K562 (cell line): Measurements from ENCODE around the gene CHTOP. TPM values are rescaled to one million over a fixed set of nuclear protein-coding genes. Genes with fewer than 3 reads are reported as not detected.

Experiments used
- BCL6 ChIP-seq: fragments of 250-450 bp; sonication (Bioruptor Pico); IDR thresholded peaks from 2 replicates; pipeline ENCODE4 v1.4.0; 2020
- BCOR ChIP-seq: fragments of 450-650 bp; IDR thresholded peaks from 2 replicates; pipeline ENCODE4 v1.6.1; 2016
- DIDO1 ChIP-seq: fragments of 450-650 bp; IDR thresholded peaks from 2 replicates; pipeline ENCODE4 v1.6.1; 2016; ENCODE audit warnings: low read depth, missing biosample characterization, missing genetic modification characterization
- ELK1 ChIP-seq: sonication (generic); formaldehyde crosslinking; IDR thresholded peaks from 2 replicates; pipeline ENCODE4 v1.8.1; 2022; ENCODE audit warnings: missing genetic modification reagents
- ELK3 ChIP-seq: fragments of 450-650 bp; formaldehyde crosslinking; IDR thresholded peaks from 2 replicates; pipeline ENCODE4 v1.4.0; 2020; ENCODE audit warnings: mild to moderate bottlenecking
- HBP1 ChIP-seq: fragments of 450-650 bp; formaldehyde crosslinking; IDR thresholded peaks from 2 replicates; pipeline ENCODE4 v1.4.0; 2022; ENCODE audit warnings: missing genetic modification characterization
- KAT7 ChIP-seq: sonication (generic); formaldehyde crosslinking; IDR thresholded peaks from 2 replicates; pipeline ENCODE4 v1.8.0; 2022; ENCODE audit warnings: missing genetic modification reagents, mild to moderate bottlenecking, borderline replicate concordance
- MLX ChIP-seq, 2 experiments: fragments of 450-650 bp in 1 of 2; sonication (generic) in 1 of 2; formaldehyde crosslinking; conservative IDR thresholded peaks; 2 replicates each; pipeline versions ENCODE4 v1.4.0 to v1.8.1; 2020 to 2022; ENCODE audit warnings: mild to moderate bottlenecking in 1 of 2, missing genetic modification reagents in 1 of 2
- NFRKB ChIP-seq: fragments of 450-650 bp; IDR thresholded peaks from 2 replicates; pipeline ENCODE4 v1.6.1; 2016; ENCODE audit warnings: low read depth
- PRPF4 ChIP-seq: fragments of 200-400 bp; formaldehyde crosslinking; IDR thresholded peaks from one replicate; pipeline ENCODE4 v1.6.1; 2017; ENCODE audit warnings: low read length, low read depth, mild to moderate bottlenecking; ENCODE audit not compliant: insufficient read depth, poor library complexity, severe bottlenecking
- RBFOX2 ChIP-seq: fragments of 200-400 bp; formaldehyde crosslinking; IDR thresholded peaks from 2 replicates; pipeline ENCODE4 v1.6.1; 2017; ENCODE audit warnings: low read depth, mild to moderate bottlenecking, low read length, moderate library complexity
- RBM25 ChIP-seq: fragments of 200-400 bp; formaldehyde crosslinking; IDR thresholded peaks from 2 replicates; pipeline ENCODE4 v1.6.1; 2018; ENCODE audit warnings: low read length, low read depth, moderate library complexity; ENCODE audit not compliant: severe bottlenecking
- SRSF3 ChIP-seq: fragments of 200-400 bp; formaldehyde crosslinking; IDR thresholded peaks from 2 replicates; pipeline ENCODE4 v1.6.1; 2016; ENCODE audit warnings: mild to moderate bottlenecking, low read length, moderate library complexity; ENCODE audit not compliant: insufficient read depth
- TGIF2 ChIP-seq: sonication (generic); formaldehyde crosslinking; IDR thresholded peaks from 2 replicates; pipeline ENCODE4 v1.8.1; 2022; ENCODE audit warnings: mild to moderate bottlenecking, missing genetic modification reagents, moderate library complexity
- THRAP3 ChIP-seq: fragments of 450-650 bp; IDR thresholded peaks from 2 replicates; pipeline ENCODE4 v1.6.1; 2016; ENCODE audit warnings: mild to moderate bottlenecking, inconsistent platforms, borderline replicate concordance
- WHSC1 ChIP-seq: IDR thresholded peaks from one replicate; pipeline ENCODE4 v1.6.1; 2012; ENCODE audit warnings: low read length, control low read depth, inconsistent platforms
- ZBTB1 ChIP-seq: sonication (generic); formaldehyde crosslinking; IDR thresholded peaks from 2 replicates; pipeline ENCODE4 v1.8.1; 2023; ENCODE audit warnings: missing genetic modification reagents, low read depth, mild to moderate bottlenecking, borderline replicate concordance
- ZBTB8A ChIP-seq: fragments of 450-650 bp; IDR thresholded peaks from 2 replicates; pipeline ENCODE4 v1.6.1; 2018; ENCODE audit warnings: mild to moderate bottlenecking, moderate library complexity; ENCODE audit not compliant: partially characterized antibody
- ZBTB9 ChIP-seq: fragments of 450-650 bp; formaldehyde crosslinking; IDR thresholded peaks from 2 replicates; pipeline ENCODE4 v1.4.0; 2020; ENCODE audit warnings: mild to moderate bottlenecking, moderate library complexity
- ZNF124 ChIP-seq: sonication (generic); formaldehyde crosslinking; IDR thresholded peaks from 2 replicates; pipeline ENCODE4 v1.8.1; 2022; ENCODE audit warnings: missing genetic modification reagents
- ZNF184 ChIP-seq: sonication (generic); formaldehyde crosslinking; IDR thresholded peaks from 2 replicates; pipeline ENCODE4 v1.5.0; 2020; ENCODE audit warnings: missing genetic modification reagents
- ZNF408 ChIP-seq: fragments of 250-450 bp; sonication (Bioruptor Pico); IDR thresholded peaks from 2 replicates; pipeline ENCODE4 v1.4.0; 2020; ENCODE audit warnings: low read depth, mild to moderate bottlenecking, moderate library complexity
- polyA plus RNA-seq, 8 experiments: library from polyadenylated mRNA; depleted of rRNA in 4 of 8; stranded (reverse) in 5 of 8; unstranded in 3 of 8; fragments of >200 nt; fragmentation: Nextera tagmentation in 2 of 8; fragmentation: Illumina TruSeq in 1 of 8; extraction: Ambion mirVana in 2 of 8; extraction: Trizol in 1 of 8; gene quantifications; 2 replicates each; pipeline versions ENCODE4 v1.2.1 to v1.2.3, GENCODE V29; 2011 to 2014; ENCODE audit warnings: inconsistent platforms in 1 of 8, missing spikeins in 1 of 8
- total RNA-seq, 7 experiments: library from RNA; depleted of rRNA in 6 of 7; stranded (reverse); fragments of >200 nt in 6 of 7; fragmentation: Illumina TruSeq in 2 of 7; extraction: Trizol in 2 of 7; gene quantifications; 2 replicates each; pipeline versions ENCODE4 v1.2.1 to v1.2.3, GENCODE V29; 2011 to 2021; ENCODE audit warnings: low replicate concordance in 1 of 7

The CHTOP gene
- total and polyA plus RNA-seq, 9 of the 15 experiments (the other 6 are each of a cell fraction or from before 2014, with no cell fraction given), result 10.2 to 91.8 (median 60.8) TPM

- TF ChIP-seq HBP1 (CRISPR knock-in tag) (no peak), BCL6 (no peak), ZBTB8A (no peak), RBFOX2 (peak; percentile 99), TGIF2 (CRISPR knock-in tag) (no peak; the same call in 1 of the 2 replicates), ZBTB9 (CRISPR knock-in tag) (peak; percentile 85), SRSF3 (peak; percentile 94; the same call in 1 of the 2 replicates), THRAP3 (peak; percentile 54; the same call in 1 of the 2 replicates), ZNF124 (no peak), ELK1 (no peak), DIDO1 (no peak), MLX (CRISPR knock-in tag; conservative IDR thresholded peaks at IDR 0.05) (0 out of 4 replicates have a peak, but pooled peaks of 1 of the 2 experiments have one; percentile 30), PRPF4 (no peak), BCOR (0 out of 2 replicates have a peak, but pooled peaks have one; percentile 8), RBM25 (no peak), ELK3 (CRISPR knock-in tag) (0 out of 2 replicates have a peak, but pooled peaks have one; percentile 5), WHSC1 (no peak), KAT7 (CRISPR knock-in tag) (peak; percentile 88; the same call in 1 of the 2 replicates), ZNF184 (no peak), ZBTB1 (CRISPR knock-in tag) (no peak), NFRKB (peak; percentile 99), ZNF408 (CRISPR knock-in tag) (no peak)
Measured at GRCh38 chr1:153633754-153634665, at the start of gene CHTOP (continued).
